MCF 10A (cell line): ENCODE results near the gene MGAT5. TPM values are rescaled to one million over a fixed set of nuclear protein-coding genes. Genes with fewer than 3 reads are reported as not detected.
"Not testable (repeated sequence)": the region's sequence is repeated elsewhere in the genome, so short reads cannot be mapped to it uniquely, and the experiment has no call there.

ENCODE experiments used
- BruUV-seq: library from RNA; stranded (reverse); fragments of 400-500 nt; replicated peaks from 2 replicates; lab custom pipeline; 2021; lab: Mats Ljungman, UMichigan
- CTCF ChIA-PET: fragments of 300-600 bp; sonication (Branson Sonifier 250); formaldehyde crosslinking; extraction: SDS; loops from one replicate; lab custom pipeline; 2021; ENCODE audit warnings: antibody characterized with exemption, inconsistent platforms; lab: Yijun Ruan, JAX
- POLR2A ChIA-PET: fragments of 300-600, 350-650 bp; sonication (Branson Sonifier 250); formaldehyde crosslinking; extraction: SDS; loops from one replicate; lab custom pipeline; 2020; ENCODE audit warnings: antibody characterized with exemption, inconsistent platforms; lab: Yijun Ruan, JAX
- DNase-seq: peaks from one replicate; pipeline ENCODE4 v3.0.0-alpha.2; 2018; ENCODE audit not compliant: unreplicated experiment
- H3K27ac Mint-ChIP-seq: one replicate; pipeline ENCODE4 v1.8.0; 2022; ENCODE audit warnings: mild to moderate bottlenecking, low read depth, mixed read lengths; ENCODE audit not compliant: unreplicated experiment
- H3K27me3 Mint-ChIP-seq: one replicate; pipeline ENCODE4 v1.8.0; 2022; ENCODE audit warnings: mixed read lengths; ENCODE audit not compliant: insufficient read depth, unreplicated experiment
- H3K36me3 Mint-ChIP-seq: one replicate; pipeline ENCODE4 v1.8.0; 2022; ENCODE audit warnings: mild to moderate bottlenecking, moderate library complexity, mixed read lengths; ENCODE audit not compliant: insufficient read depth, unreplicated experiment
- H3K4me1 Mint-ChIP-seq: one replicate; pipeline ENCODE4 v1.8.0; 2022; ENCODE audit warnings: mixed read lengths; ENCODE audit not compliant: insufficient read depth, unreplicated experiment
- H3K4me3 Mint-ChIP-seq: one replicate; pipeline ENCODE4 v1.8.0; 2022; ENCODE audit warnings: mild to moderate bottlenecking, moderate library complexity, mixed read lengths; ENCODE audit not compliant: unreplicated experiment
- H3K9me3 Mint-ChIP-seq: one replicate; pipeline ENCODE4 v1.8.0; 2022; ENCODE audit warnings: mixed read lengths; ENCODE audit not compliant: unreplicated experiment
- CTCF ChIP-seq: fragments of 200-600 bp; IDR thresholded peaks from one replicate; pipeline ENCODE4 v1.8.0; 2022; ENCODE audit warnings: antibody characterized with exemption, mild to moderate bottlenecking; ENCODE audit not compliant: unreplicated experiment
- intact Hi-C: fragments of 100-400 bp; cut with micrococcal nuclease; formaldehyde crosslinking; loops from 2 replicates; pipeline ENCODE4 v1.14.1; 2022
- total RNA-seq: library from RNA; stranded (reverse); gene quantifications from 2 replicates; pipeline ENCODE4 v1.2.3, GENCODE V29; 2022

MGAT5 gene
- total RNA-seq, 1 experiment from 2014 or later = 22.2 TPM

- Mint-ChIP-seq H3K27me3 (no peaks in the 10 kb centered on the region), H3K36me3 (no peaks in the 10 kb centered on the region), H3K27ac (no peak overlapping the region), H3K4me1 (no peaks in the 10 kb centered on the region), H3K4me3 (no peak overlapping the region), H3K9me3 (no peaks in the 10 kb centered on the region)
- intact Hi-C loops = no loop called here
- ChIA-PET POLR2A (no interaction called here), CTCF (no interaction called here)
- no TSS peak for BruUV-seq
- DNase-seq = no peak
- TF ChIP-seq CTCF = no peak
These were observed 40.1 kb downstream of the MGAT5 start for GRCh38 chr2:134293719-134294537.

DNA sequence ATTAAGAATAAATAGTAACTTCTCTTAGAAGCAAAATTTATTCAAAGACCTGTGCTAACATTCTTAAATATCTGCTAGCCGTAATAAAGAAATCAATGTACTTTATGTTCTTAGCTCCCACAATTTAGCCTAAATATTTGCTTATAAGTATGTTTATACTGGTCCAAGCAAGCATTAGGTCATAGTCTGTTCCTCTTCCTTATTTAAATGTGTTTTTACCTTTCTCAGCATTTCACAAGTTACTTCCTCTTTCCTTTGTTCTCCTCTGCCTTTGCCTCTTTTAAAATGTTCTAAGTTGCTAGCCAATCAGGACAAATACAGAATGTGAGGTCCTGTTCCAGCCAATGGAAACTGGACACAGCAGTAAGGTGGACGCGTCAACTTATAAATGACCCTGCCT is 40.7 kb downstream of the MGAT5 start:
- BruUV-seq, H3K27ac Mint-ChIP-seq, CTCF ChIA-PET, DNase-seq, H3K27me3 Mint-ChIP-seq, H3K4me1 Mint-ChIP-seq, POLR2A ChIA-PET, H3K36me3 Mint-ChIP-seq, H3K9me3 Mint-ChIP-seq, intact Hi-C loops, H3K4me3 Mint-ChIP-seq: not testable (repeated sequence)

- no peak for TF ChIP-seq CTCF
- H3K4me1 Mint-ChIP-seq = no peaks in the 10 kb centered on the region
- CTCF ChIA-PET = interaction anchor here (0.6 kb wide), 1 partner anchor 635 kb away, joined by 4 read pairs; no protein-coding TSS in a partner anchor
- H3K36me3 Mint-ChIP-seq = no peaks in the 10 kb centered on the region
- DNase-seq = no peak
- H3K27me3 Mint-ChIP-seq = no peaks in the 10 kb centered on the region
- no peaks in the 10 kb centered on the region for H3K9me3 Mint-ChIP-seq
- intact Hi-C loops = no loop called here
- no TSS peak for BruUV-seq
- no peak overlapping the region for H3K27ac Mint-ChIP-seq
- H3K4me3 Mint-ChIP-seq = no peak overlapping the region
- POLR2A ChIA-PET = no interaction called here
These were observed 41.6 kb downstream of the MGAT5 start for GRCh38 chr2:134295441-134295840.

DNA sequence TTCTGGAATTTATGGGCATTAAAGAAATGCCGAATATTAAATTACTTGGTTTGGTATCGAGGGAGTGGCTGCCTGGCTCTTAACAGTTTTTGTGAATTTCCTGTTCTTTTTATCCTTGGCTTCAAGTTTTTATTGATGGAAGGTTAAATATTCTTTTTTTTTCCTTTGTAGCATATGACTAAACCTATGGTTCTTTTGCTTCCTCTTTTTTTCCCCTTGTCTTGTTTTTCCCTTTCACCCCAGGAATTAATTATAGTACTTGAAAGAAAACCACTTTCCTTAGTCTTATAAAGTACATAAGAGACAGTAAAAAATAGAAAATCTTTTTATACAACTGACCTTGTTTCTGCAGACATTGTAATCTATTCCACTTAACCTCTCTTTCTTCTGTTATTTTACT is 42.4 kb downstream of the MGAT5 start:
- peaks cover 3% of the 10 kb centered on the region for H3K4me1 Mint-ChIP-seq
- H3K36me3 Mint-ChIP-seq = no peaks in the 10 kb centered on the region
- no peak for TF ChIP-seq CTCF
- H3K27ac Mint-ChIP-seq = no peak overlapping the region
- no peak overlapping the region for H3K4me3 Mint-ChIP-seq
- H3K9me3 Mint-ChIP-seq = no peaks in the 10 kb centered on the region
- CTCF ChIA-PET = interaction anchor here (0.6 to 1.0 kb wide), 3 partner anchors 51 to 634 kb away, joined by 3 to 4 read pairs (median 4); no protein-coding TSS in a partner anchor
- intact Hi-C loops = no loop called here
- H3K27me3 Mint-ChIP-seq = no peaks in the 10 kb centered on the region
- POLR2A ChIA-PET = no interaction called here
- no peak for DNase-seq
- BruUV-seq = no TSS peak
